LNCAP (cell line): ENCODE data around the gene ATG101.

ENCODE experiments used
- CTCF ChIP-seq: fragments of 450-650 bp; IDR thresholded peaks from 2 replicates; pipeline ENCODE4 v1.5.1; 2017; ENCODE audit warnings: mild to moderate bottlenecking

The ATG101 gene

GRCh38 chr12:52050758-52051541 lies 18.8 kb upstream of the ATG101 start, which contains the start of gene NR4A1:
Gene NR4A1 (plus strand): TSS chr12:52051442. CDS start chr12:52054329, 2,887 bp downstream.
- TF ChIP-seq CTCF: peak; percentile 11; the same call in 1 of the 2 replicates

DNA sequence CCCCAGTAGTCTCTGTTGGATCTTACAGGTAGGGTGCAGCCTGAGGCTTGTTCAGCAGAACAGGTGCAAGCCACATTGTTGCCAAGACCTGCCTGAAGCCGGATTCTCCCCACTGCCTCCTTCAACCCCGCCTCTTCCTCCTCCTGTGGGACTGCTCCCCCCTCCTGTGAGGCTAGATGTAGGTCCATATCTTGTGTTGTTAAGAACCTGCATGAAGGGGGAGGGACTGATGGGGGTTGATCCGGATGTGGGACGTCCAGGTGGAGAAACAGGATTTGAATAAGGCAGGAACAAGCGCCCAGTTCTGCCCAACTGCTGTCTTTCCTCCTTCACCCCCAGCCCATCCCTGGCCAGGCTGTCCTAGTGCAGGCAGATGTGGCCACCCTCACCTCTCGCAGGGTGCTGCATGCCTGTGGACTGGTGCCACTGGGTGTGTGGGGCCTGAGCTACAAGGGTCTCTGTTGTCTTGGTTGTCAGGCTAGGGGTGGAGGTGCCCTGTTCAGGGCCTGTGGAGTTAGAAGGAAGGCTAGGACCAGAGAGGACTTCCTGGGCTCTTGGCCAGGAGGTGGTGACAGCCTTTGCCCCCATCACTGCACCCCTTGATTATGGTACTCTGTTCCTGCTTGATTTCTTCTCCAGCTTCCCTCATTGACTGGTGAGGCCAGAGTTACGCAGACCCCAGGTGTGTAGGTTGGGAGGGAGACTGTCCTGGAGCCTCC lies 17.2 kb upstream of the ATG101 start:
- TF ChIP-seq CTCF: no peak

GRCh38 chr12:52053536-52054209 lies 16.1 kb upstream of the ATG101 start:
- TF ChIP-seq CTCF: no peak

DNA sequence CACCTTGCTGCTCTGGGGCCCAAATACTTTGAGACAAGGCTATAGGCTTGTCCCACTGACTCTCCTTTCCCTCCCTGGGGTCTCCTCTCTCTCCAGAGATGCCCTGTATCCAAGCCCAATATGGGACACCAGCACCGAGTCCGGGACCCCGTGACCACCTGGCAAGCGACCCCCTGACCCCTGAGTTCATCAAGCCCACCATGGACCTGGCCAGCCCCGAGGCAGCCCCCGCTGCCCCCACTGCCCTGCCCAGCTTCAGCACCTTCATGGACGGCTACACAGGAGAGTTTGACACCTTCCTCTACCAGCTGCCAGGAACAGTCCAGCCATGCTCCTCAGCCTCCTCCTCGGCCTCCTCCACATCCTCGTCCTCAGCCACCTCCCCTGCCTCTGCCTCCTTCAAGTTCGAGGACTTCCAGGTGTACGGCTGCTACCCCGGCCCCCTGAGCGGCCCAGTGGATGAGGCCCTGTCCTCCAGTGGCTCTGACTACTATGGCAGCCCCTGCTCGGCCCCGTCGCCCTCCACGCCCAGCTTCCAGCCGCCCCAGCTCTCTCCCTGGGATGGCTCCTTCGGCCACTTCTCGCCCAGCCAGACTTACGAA lies 15.4 kb upstream of the ATG101 start:
- no peak for TF ChIP-seq CTCF

GRCh38 chr12:52054833-52055730 lies 14.7 kb upstream of the ATG101 start:
- no peak for TF ChIP-seq CTCF

DNA sequence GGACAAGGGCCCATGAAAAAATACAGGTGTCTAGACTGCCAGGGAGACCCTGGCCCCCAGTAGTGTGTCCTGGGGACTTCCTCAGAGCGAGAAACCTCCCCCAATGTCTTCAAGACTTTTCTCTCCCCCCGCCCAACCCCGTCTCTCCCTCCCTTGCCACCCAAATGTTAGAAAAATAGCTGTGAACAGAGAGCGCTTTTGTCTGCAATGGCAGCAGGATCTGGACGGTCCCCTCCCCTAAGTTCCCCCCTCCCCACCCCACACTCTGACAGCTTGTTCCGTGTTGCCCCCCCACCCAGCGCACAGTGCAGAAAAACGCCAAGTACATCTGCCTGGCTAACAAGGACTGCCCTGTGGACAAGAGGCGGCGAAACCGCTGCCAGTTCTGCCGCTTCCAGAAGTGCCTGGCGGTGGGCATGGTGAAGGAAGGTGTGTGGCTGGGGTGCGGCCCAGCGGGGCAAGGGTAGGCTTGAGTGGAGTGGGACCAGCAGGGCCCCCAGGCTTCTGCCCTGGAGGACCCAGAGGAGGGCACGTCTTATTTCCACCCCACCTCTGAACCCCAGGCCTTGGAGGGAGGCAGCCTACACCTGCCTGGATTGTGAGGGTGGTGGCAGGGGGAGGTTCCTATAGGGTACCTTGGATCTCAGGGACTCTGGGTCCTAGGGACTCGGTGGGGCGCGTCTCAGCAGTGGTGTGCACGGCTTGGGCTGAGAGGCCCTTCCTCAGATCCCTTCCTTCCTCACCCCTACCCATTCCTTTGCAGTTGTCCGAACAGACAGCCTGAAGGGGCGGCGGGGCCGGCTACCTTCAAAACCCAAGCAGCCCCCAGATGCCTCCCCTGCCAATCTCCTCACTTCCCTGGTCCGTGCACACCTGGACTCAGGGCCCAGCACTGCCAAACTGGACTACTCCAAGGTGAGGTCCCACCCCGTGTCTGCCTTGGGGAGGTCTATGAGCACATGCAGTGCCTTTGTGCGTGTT lies 13.8 kb upstream of the ATG101 start:
- no peak for TF ChIP-seq CTCF
